Retinal pigment epithelial cell (primary cell): Measurements from ENCODE around the gene MTHFR.

Source experiments
- DNase-seq: peaks from one replicate; pipeline ENCODE4 v3.0.0-alpha.2; 2010; ENCODE audit warnings: low read depth
- H3K4me3 ChIP-seq: 2 replicates; pipeline ENCODE4 v1.5.1; 2011; ENCODE audit warnings: mild to moderate bottlenecking, low read length, control low read depth, moderate library complexity
- TF ChIP-seq, protein P1 (sequence below): conservative IDR thresholded peaks from 2 replicates; pipeline ENCODE4 v1.5.1; 2011; ENCODE audit warnings: low read depth, low read length, control low read depth, inconsistent platforms

Gene MTHFR

DNA sequence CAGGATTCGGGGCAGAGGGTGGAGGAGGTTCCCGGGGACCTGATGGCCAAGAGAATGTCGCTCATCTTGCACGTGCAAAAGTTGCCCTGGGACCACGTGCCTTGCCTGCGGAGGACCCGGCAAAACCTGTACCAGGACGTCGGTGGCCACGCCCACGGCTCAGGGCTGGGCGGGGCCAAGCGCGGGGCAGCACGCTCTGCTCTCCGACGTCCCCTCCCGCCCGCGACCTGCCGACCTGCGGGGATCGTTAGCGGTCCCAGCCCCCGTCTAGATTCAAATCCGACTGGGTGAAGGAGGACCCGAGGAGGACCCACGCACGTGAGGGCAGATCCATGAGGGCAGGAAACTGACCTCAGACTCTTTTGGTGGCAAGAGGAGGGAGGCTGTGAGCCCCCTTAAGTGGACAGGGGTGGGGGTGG is 43.8 kb downstream of the MTHFR start, which contains the start of gene C1orf167:
TSS of gene C1orf167 (plus strand) at position 206 of the 419 bp plus-strand sequence. CDS start 2,208 bp downstream, outside the sequence.
- TF ChIP-seq, protein P1, sequence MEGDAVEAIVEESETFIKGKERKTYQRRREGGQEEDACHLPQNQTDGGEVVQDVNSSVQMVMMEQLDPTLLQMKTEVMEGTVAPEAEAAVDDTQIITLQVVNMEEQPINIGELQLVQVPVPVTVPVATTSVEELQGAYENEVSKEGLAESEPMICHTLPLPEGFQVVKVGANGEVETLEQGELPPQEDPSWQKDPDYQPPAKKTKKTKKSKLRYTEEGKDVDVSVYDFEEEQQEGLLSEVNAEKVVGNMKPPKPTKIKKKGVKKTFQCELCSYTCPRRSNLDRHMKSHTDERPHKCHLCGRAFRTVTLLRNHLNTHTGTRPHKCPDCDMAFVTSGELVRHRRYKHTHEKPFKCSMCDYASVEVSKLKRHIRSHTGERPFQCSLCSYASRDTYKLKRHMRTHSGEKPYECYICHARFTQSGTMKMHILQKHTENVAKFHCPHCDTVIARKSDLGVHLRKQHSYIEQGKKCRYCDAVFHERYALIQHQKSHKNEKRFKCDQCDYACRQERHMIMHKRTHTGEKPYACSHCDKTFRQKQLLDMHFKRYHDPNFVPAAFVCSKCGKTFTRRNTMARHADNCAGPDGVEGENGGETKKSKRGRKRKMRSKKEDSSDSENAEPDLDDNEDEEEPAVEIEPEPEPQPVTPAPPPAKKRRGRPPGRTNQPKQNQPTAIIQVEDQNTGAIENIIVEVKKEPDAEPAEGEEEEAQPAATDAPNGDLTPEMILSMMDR: no peak
- H3K4me3 ChIP-seq: no peak within 1 kb of the TSS
- DNase-seq: no peak

DNA sequence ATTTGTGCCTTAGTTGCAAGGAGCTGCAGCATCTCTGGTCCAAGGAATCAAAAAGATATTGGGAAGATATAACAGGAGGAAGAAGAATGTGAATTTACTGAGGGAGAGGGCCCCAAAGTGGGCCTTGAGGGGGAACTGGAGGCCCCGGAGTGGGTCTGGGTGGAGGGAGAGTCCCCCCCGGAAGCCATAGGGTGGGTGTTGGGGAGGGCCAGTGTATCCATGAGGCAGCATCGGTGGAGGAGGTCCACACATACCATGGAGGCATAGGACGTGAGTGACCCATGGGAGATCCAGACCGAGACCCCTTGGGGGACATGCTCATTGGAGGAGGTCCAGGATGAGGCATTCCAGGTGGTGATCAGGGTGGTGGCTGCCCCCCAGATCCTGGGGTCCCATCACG is 44.5 kb downstream of the MTHFR start:
- TF ChIP-seq, protein P1: no peak
- DNase-seq: no peak
- no peak overlapping the region for H3K4me3 ChIP-seq

GRCh38 chr1:11759791-11760190 is 46.0 kb downstream of the MTHFR start:
- DNase-seq: no peak
- TF ChIP-seq, protein P1: no peak
- no peak overlapping the region for H3K4me3 ChIP-seq

GRCh38 chr1:11757047-11757446 is 48.7 kb downstream of the MTHFR start:
- no peak overlapping the region for H3K4me3 ChIP-seq
- TF ChIP-seq, protein P1: no peak
- no peak for DNase-seq

DNA sequence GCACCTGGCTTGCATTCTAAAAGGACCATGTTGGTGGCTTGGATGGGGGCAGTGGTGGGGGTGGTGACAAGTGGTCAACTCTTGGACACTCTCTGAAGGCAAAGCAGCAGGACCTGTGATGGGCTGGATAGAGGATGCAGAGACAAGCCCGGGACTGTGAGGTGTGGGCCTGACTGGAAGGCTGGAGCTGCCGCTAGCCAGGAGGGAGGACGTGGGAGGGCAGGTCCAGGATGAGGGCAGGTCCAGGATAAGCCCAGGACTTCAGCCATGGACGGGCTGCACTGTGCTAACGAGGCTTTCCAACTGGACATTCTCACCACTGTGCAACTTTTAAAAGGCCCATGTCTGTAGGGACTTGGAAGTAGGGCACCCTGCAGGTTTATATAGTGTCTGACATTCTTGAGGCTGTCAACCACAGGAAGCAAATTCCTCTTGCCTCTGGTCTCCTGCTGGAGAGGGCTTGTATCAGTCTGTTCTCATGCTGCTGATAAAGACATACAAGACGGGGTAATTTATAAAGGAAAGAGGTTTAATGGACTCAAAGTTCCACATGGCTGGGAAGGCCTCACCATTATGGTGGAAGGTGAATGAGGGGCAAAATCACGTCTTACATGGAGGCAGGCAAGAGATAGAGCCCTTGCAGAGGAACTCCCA is 52.1 kb downstream of the MTHFR start:
- no peak for DNase-seq
- no peak overlapping the region for H3K4me3 ChIP-seq

DNA sequence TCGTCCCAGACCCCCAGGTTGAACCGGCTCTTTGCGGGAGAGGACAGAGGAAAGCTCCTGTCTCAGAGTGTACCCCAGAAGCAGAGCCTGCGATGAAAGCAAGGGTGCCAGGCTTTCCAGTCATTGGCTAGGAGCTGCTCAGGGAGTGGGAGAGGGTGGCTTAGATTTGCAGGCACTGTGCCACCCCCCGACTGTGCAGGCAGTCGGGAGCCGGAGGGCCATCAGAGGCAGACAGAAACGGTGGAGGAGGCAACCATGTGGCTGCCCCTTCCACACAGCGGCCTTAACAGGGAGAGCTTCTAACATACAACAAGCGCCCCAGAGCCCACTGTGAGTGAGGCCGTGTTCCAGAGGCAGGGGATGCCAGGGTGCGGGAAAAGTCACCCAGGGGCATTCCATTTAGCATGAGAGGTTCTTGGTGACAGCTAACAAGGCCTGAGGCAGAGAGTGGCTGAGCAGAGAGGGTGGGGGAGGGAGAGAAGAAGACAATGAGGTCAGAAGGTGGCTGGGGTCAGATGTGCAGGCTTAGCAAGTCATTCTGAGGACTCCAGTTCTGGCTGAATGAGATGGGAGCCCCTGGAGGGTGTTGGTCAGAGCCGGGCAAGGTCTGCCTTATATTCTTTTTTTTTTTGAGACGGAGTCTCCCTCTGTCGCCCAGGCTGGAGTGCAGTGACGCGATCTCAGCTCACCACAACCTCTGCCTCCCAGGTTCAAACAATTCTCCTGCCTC is 53.2 kb downstream of the MTHFR start:
- DNase-seq: no peak
- TF ChIP-seq, protein P1: no peak
- H3K4me3 ChIP-seq: no peak overlapping the region

More for the DNA sequence above, 52.1 kb downstream of the MTHFR start:
- TF ChIP-seq, protein P1: no peak

DNA sequence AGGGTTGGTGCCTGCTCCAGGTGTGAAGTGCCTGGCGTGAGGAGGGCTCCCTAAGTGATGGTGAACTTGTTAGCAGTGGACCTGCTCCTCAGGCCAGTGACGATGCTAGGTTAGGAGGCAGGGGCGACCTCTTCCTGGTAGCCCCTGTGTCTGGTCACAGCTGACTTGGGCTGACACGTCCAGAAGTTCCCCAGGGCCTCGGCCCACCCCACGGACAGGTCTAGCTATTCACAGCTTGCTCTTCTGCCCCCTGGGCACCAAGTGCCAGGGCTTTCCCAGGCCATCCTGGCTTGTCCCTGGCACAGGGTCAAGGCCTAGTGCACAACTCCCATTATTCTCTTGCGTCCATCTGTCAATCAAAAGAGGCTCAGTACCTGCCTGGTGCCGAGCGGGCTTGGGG is 54.7 kb downstream of the MTHFR start:
- DNase-seq: no peak
- TF ChIP-seq, protein P1: no peak

More for the DNA sequence above, 54.7 kb downstream of the MTHFR start:
- H3K4me3 ChIP-seq: no peak overlapping the region
